Aorta (tissue), 5 donors: ENCODE results near the gene PTGDR. TPM values are rescaled to one million over a fixed set of nuclear protein-coding genes. Genes with fewer than 3 reads are reported as not detected.

Experiments used
- ATAC-seq: fragments of 200-7000 bp; cut with Tn5 transposase; one replicate; pipeline ENCODE4 v1.9.1; 2022; ENCODE audit warnings: moderate library complexity; ENCODE audit not compliant: low FRiP score
- DNase-seq, 2 donors: peaks; one replicate each; pipeline ENCODE4 v3.0.0-alpha.2; 2020
- H3K27ac ChIP-seq, 2 donors: one replicate each; pipeline ENCODE4 v1.5.1; 2013; ENCODE audit warnings: low read length in 2 of 2, mild to moderate bottlenecking in 2 of 2, moderate library complexity in 2 of 2, control low read depth in 1 of 2, inconsistent platforms in 1 of 2, low read depth in 1 of 2
- H3K27me3 ChIP-seq, 2 donors: one replicate each; pipeline ENCODE4 v1.6.1; 2013; ENCODE audit warnings: control low read depth in 1 of 2, low read length in 1 of 2, mild to moderate bottlenecking in 1 of 2, moderate library complexity in 1 of 2; ENCODE audit not compliant: insufficient read depth in 2 of 2, control insufficient read depth in 1 of 2
- H3K36me3 ChIP-seq, 2 donors: one replicate each; pipeline ENCODE4 v1.6.1; 2013; ENCODE audit warnings: control low read depth in 1 of 2, low read length in 1 of 2, mild to moderate bottlenecking in 1 of 2; ENCODE audit not compliant: insufficient read depth in 2 of 2, control insufficient read depth in 1 of 2
- H3K4me1 ChIP-seq, 2 donors: one replicate each; pipeline ENCODE4 v1.6.1; 2013; ENCODE audit warnings: low read length in 2 of 2, control low read depth in 1 of 2, mild to moderate bottlenecking in 1 of 2, moderate library complexity in 1 of 2; ENCODE audit not compliant: insufficient read depth in 2 of 2, control insufficient read depth in 1 of 2
- H3K4me3 ChIP-seq, 2 donors: one replicate each; pipeline ENCODE4 v1.5.1; 2013; ENCODE audit warnings: low read length in 2 of 2, control low read depth in 1 of 2, mild to moderate bottlenecking in 1 of 2
- H3K9me3 ChIP-seq: one replicate; pipeline ENCODE4 v1.6.1; 2013; ENCODE audit warnings: mild to moderate bottlenecking, low read length; ENCODE audit not compliant: control insufficient read depth
- WGBS, 2 donors: extraction: QIAGEN DNeasy Blood & Tissue Kit; methylation state at CpG; one replicate each; pipeline ENCODE4 v1.1.7; 2013; 5-methylcytosine and 5-hydroxymethylcytosine counted together
- intact Hi-C, 2 donors: fragments of 100-400 bp; cut with DNase I; formaldehyde crosslinking; loops; one replicate each; pipeline versions ENCODE4 v1.14.2 to v1.15.0; 2022
- polyA plus RNA-seq, 2 donors: library from polyadenylated mRNA; stranded (reverse); fragments of 200-250 nt; gene quantifications; one replicate each; pipeline ENCODE4 v1.2.3, GENCODE V29; 2013
- total RNA-seq, 2 donors: library from RNA; stranded (reverse); fragmentation: NEBNext Ultra II Directional; extraction: Animal tissue kit (Norgen Biotek cat#: 25700); gene quantifications; one replicate each; pipeline ENCODE4 v1.2.1, GENCODE V29; 2021
- donor health status: healthy with polysubstance abuse.
- donor health status: Bipolar disorder and iron deficiency.
- donor health status: DM: no; HTN: no; CAD: no.
- donor health status: DM: no; HTN: no; CAD: no.
- donor health status: DM: yes; HTN: yes; CAD: no.

PTGDR gene
- total and polyA plus RNA-seq, 4 donors = 0.13 to 2.9 (median 0.55) TPM

GRCh38 chr14:52254086-52254485 is 13.4 kb upstream of the PTGDR start:
- intact Hi-C loops = no loop called here
- ATAC-seq = no peak
- no peaks in the 10 kb centered on the region for H3K36me3 ChIP-seq

GRCh38 chr14:52258783-52259182 is 8.7 kb upstream of the PTGDR start:
- no peak for DNase-seq
- no peak for ATAC-seq
- Histone ChIP-seq H3K4me1 (no peaks in the 10 kb centered on the region), H3K36me3 (no peaks in the 10 kb centered on the region), H3K4me3 (no peak overlapping the region), H3K27ac (no peak overlapping the region), H3K27me3 (no peaks in the 10 kb centered on the region), H3K9me3 (peaks cover 1% of the 10 kb centered on the region)
- 94 to 95% methylated on average over 2 of the region's 2 CpGs for WGBS, 2 donors
- intact Hi-C loops = no loop called here

More at GRCh38 chr14:52254086-52254485, 13.4 kb upstream of the PTGDR start:
- Histone ChIP-seq H3K9me3 (no peaks in the 10 kb centered on the region), H3K4me1 (no peaks in the 10 kb centered on the region), H3K27ac (no peak overlapping the region), H3K27me3 (no peaks in the 10 kb centered on the region), H3K4me3 (no peak overlapping the region)
- no peak for DNase-seq
- 85 to 86% methylated on average over 4 of the region's 4 CpGs for WGBS, 2 donors

GRCh38 chr14:52259434-52259833 is 8.1 kb upstream of the PTGDR start:
- ATAC-seq = no peak
- Histone ChIP-seq H3K9me3 (peaks cover 1% of the 10 kb centered on the region), H3K4me3 (no peak overlapping the region), H3K4me1 (no peaks in the 10 kb centered on the region), H3K27me3 (no peaks in the 10 kb centered on the region), H3K27ac (no peak overlapping the region), H3K36me3 (no peaks in the 10 kb centered on the region)
- DNase-seq = no peak
- intact Hi-C loops = no loop called here
- 34 to 51% methylated on average over 5 of the region's 5 CpGs for WGBS, 2 donors

- H3K4me3 ChIP-seq = no peak overlapping the region
- intact Hi-C loops = no loop called here
- DNase-seq = no peak
- no peak overlapping the region for H3K27ac ChIP-seq
- no peaks in the 10 kb centered on the region for H3K27me3 ChIP-seq
- no peaks in the 10 kb centered on the region for H3K36me3 ChIP-seq
- no peak for ATAC-seq
- peaks cover 1% of the 10 kb centered on the region for H3K9me3 ChIP-seq
- WGBS, 2 donors = 45 to 65% methylated on average over 1 of the region's 1 CpG
- H3K4me1 ChIP-seq = no peaks in the 10 kb centered on the region
These were observed 4.9 kb upstream of the PTGDR start for GRCh38 chr14:52262600-52262999.

GRCh38 chr14:52263190-52263589 is 4.3 kb upstream of the PTGDR start:
- Histone ChIP-seq H3K9me3 (peaks cover 1% of the 10 kb centered on the region), H3K4me1 (no peaks in the 10 kb centered on the region), H3K4me3 (no peak overlapping the region), H3K36me3 (no peaks in the 10 kb centered on the region), H3K27me3 (no peaks in the 10 kb centered on the region), H3K27ac (no peak overlapping the region)
- DNase-seq (no peak), ATAC-seq (no peak)
- intact Hi-C loops = no loop called here

GRCh38 chr14:52265253-52265652 is 2.2 kb upstream of the PTGDR start:
- H3K4me3 ChIP-seq = no peak overlapping the region
- ATAC-seq = no peak
- no peaks in the 10 kb centered on the region for H3K27me3 ChIP-seq
- no peak for DNase-seq
- H3K36me3 ChIP-seq = no peaks in the 10 kb centered on the region
- WGBS, 2 donors = 73 to 92% methylated on average over 5 of the region's 5 CpGs
- no peak overlapping the region for H3K27ac ChIP-seq
- intact Hi-C loops = no loop called here
- peaks cover 1% of the 10 kb centered on the region for H3K9me3 ChIP-seq
- H3K4me1 ChIP-seq = no peaks in the 10 kb centered on the region

GRCh38 chr14:52266179-52266578 is 1.3 kb upstream of the PTGDR start:
- peak; percentile 60 for ATAC-seq

GRCh38 chr14:52266782-52267181 is 716 bp upstream of the PTGDR start:
- no peaks in the 10 kb centered on the region for H3K27me3 ChIP-seq
- H3K27ac ChIP-seq = no peak overlapping the region
- H3K4me1 ChIP-seq = no peaks in the 10 kb centered on the region
- H3K36me3 ChIP-seq = no peaks in the 10 kb centered on the region
- intact Hi-C loops = no loop called here
- peak in 1 of 2 donors; percentile 52 for DNase-seq
- ATAC-seq = peak; percentile 24
- no peaks in the 10 kb centered on the region for H3K9me3 ChIP-seq
- H3K4me3 ChIP-seq = no peak overlapping the region
- WGBS, 2 donors = 60 to 68% methylated on average over 5 of the region's 5 CpGs

More at GRCh38 chr14:52266179-52266578, 1.3 kb upstream of the PTGDR start:
- Histone ChIP-seq H3K36me3 (no peaks in the 10 kb centered on the region), H3K27me3 (no peaks in the 10 kb centered on the region), H3K4me3 (no peak overlapping the region), H3K4me1 (no peaks in the 10 kb centered on the region), H3K9me3 (no peaks in the 10 kb centered on the region), H3K27ac (no peak overlapping the region)
- intact Hi-C loops = no loop called here
- 18 to 54% methylated on average over 3 of the region's 3 CpGs for WGBS, 2 donors
- no peak for DNase-seq

GRCh38 chr14:52268279-52269061 is 972 bp downstream of the PTGDR start:
- 1 to 2% methylated on average over 50 to 54 of the region's 54 CpGs for WGBS, 2 donors
- Histone ChIP-seq H3K27me3 (no peaks in the 10 kb centered on the region), H3K9me3 (no peaks in the 10 kb centered on the region), H3K4me1 (no peaks in the 10 kb centered on the region), H3K36me3 (no peaks in the 10 kb centered on the region), H3K4me3 (no peak overlapping the region), H3K27ac (no peak overlapping the region)
- intact Hi-C loops = no loop called here
- peak in 1 of 2 donors; percentile 73 for DNase-seq
- peak; percentile 51 for ATAC-seq
